Lower lobe of right lung (tissue), 2 donors: ENCODE measurements around the gene CACNG7. TPM values are rescaled to one million over a fixed set of nuclear protein-coding genes. Genes with fewer than 3 reads are reported as not detected.

Experiments used
- ATAC-seq, 2 donors: fragments of 200-7000 bp; cut with Tn5 transposase; one replicate each; pipeline ENCODE4 v1.9.1; 2020 to 2022; ENCODE audit warnings: mild to moderate bottlenecking in 2 of 2, moderate library complexity in 2 of 2
- DNase-seq: peaks from one replicate; pipeline ENCODE4 v3.0.0-alpha.2; 2020
- H3K27ac ChIP-seq: fragments of 200-600 bp; one replicate; pipeline ENCODE4 v1.8.0; 2022
- H3K27me3 ChIP-seq: fragments of 200-600 bp; one replicate; pipeline ENCODE4 v1.8.0; 2022; ENCODE audit warnings: low read depth
- H3K36me3 ChIP-seq: fragments of 200-600 bp; one replicate; pipeline ENCODE4 v1.8.0; 2022; ENCODE audit warnings: mild to moderate bottlenecking
- H3K4me1 ChIP-seq: fragments of 200-600 bp; one replicate; pipeline ENCODE4 v1.8.0; 2022
- H3K4me3 ChIP-seq: fragments of 200-600 bp; one replicate; pipeline ENCODE4 v1.8.0; 2022; ENCODE audit warnings: mild to moderate bottlenecking
- H3K9me3 ChIP-seq: fragments of 200-600 bp; one replicate; pipeline ENCODE4 v1.8.0; 2022
- CTCF ChIP-seq: fragments of 200-600 bp; IDR thresholded peaks from one replicate; pipeline ENCODE4 v1.8.0; 2022; ENCODE audit warnings: antibody characterized with exemption, mild to moderate bottlenecking
- intact Hi-C: fragments of 100-400 bp; cut with DNase I; formaldehyde crosslinking; loops from one replicate; pipeline ENCODE4 v1.11.0; 2022
- total RNA-seq: library from RNA; stranded (reverse); fragmentation: NEBNext Ultra II Directional; extraction: Animal tissue kit (Norgen Biotek cat#: 25700); gene quantifications from one replicate; pipeline ENCODE4 v1.2.1, GENCODE V29; 2021
- donor health status: DM: no; HTN: yes; CAD: no; lungs with severe emphysema.

Gene CACNG7
- total RNA-seq, 1 donor from 2014 or later: not detected

GRCh38 chr19:53905787-53906186 is 3.3 kb upstream of the CACNG7 start:
- ATAC-seq: no peak
- peaks cover 62% of the 10 kb centered on the region for H3K27me3 ChIP-seq
- no peak for TF ChIP-seq CTCF
- no peaks in the 10 kb centered on the region for H3K9me3 ChIP-seq
- no peak overlapping the region for H3K4me3 ChIP-seq
- H3K4me1 ChIP-seq: peaks cover 22% of the 10 kb centered on the region
- H3K36me3 ChIP-seq: no peaks in the 10 kb centered on the region
- intact Hi-C loops: no loop called here
- DNase-seq: no peak
- H3K27ac ChIP-seq: no peak overlapping the region

GRCh38 chr19:53906211-53907192 is 2.6 kb upstream of the CACNG7 start:
- H3K4me3 ChIP-seq: no peak overlapping the region
- no peaks in the 10 kb centered on the region for H3K36me3 ChIP-seq
- peak; percentile 78 for TF ChIP-seq CTCF
- peaks cover 22% of the 10 kb centered on the region for H3K4me1 ChIP-seq
- H3K27ac ChIP-seq: no peak overlapping the region
- DNase-seq (peak; percentile 73), ATAC-seq (peak; percentile 66 to 72)
- H3K27me3 ChIP-seq: peaks cover 64% of the 10 kb centered on the region
- no peaks in the 10 kb centered on the region for H3K9me3 ChIP-seq
- intact Hi-C loops: no loop called here

GRCh38 chr19:53907193-53907581 is 1.9 kb upstream of the CACNG7 start:
- no peak for TF ChIP-seq CTCF
- H3K9me3 ChIP-seq: no peaks in the 10 kb centered on the region
- peaks cover 69% of the 10 kb centered on the region for H3K27me3 ChIP-seq
- ATAC-seq (no peak), DNase-seq (no peak)
- H3K36me3 ChIP-seq: no peaks in the 10 kb centered on the region
- H3K27ac ChIP-seq: no peak overlapping the region
- H3K4me3 ChIP-seq: no peak overlapping the region
- H3K4me1 ChIP-seq: peaks cover 22% of the 10 kb centered on the region
- intact Hi-C loops: no loop called here

GRCh38 chr19:53907690-53908089 is 1.4 kb upstream of the CACNG7 start:
- H3K9me3 ChIP-seq: no peaks in the 10 kb centered on the region
- no peaks in the 10 kb centered on the region for H3K36me3 ChIP-seq
- no peak for TF ChIP-seq CTCF
- peaks cover 70% of the 10 kb centered on the region for H3K27me3 ChIP-seq
- intact Hi-C loops: no loop called here
- no peak overlapping the region for H3K27ac ChIP-seq
- ATAC-seq (no peak), DNase-seq (no peak)
- H3K4me1 ChIP-seq: peaks cover 22% of the 10 kb centered on the region
- H3K4me3 ChIP-seq: no peak overlapping the region

GRCh38 chr19:53908106-53908934 is 758 bp upstream of the CACNG7 start:
- intact Hi-C loops: no loop called here

More at GRCh38 chr19:53908106-53908934, 758 bp upstream of the CACNG7 start:
- Histone ChIP-seq H3K4me3 (no peak overlapping the region), H3K9me3 (no peaks in the 10 kb centered on the region), H3K36me3 (no peaks in the 10 kb centered on the region), H3K4me1 (peaks cover 22% of the 10 kb centered on the region), H3K27ac (no peak overlapping the region), H3K27me3 (peaks cover 76% of the 10 kb centered on the region)
- DNase-seq: no peak
- no peak for TF ChIP-seq CTCF
- peak; percentile 33 to 58 for ATAC-seq
